Kidney (tissue), 14 donors: ENCODE data around the gene SELENOH. TPM values are rescaled to one million over a fixed set of nuclear protein-coding genes. Genes with fewer than 3 reads are reported as not detected.
A peak's percentile ranks its signal among the peaks of the same experiment; 100 is the strongest.

Experiments used
- DNase-seq, 5 donors: peaks; one replicate each; pipeline ENCODE4 v3.0.0-alpha.2; 2013 to 2020
- FAIRE-seq: peaks from 2 replicates; lab custom pipeline; 2012; peaks lifted over from hg19 to GRCh38; lab: Jason Lieb, UNC
- H3K27ac ChIP-seq, 2 donors: one replicate each; pipeline ENCODE4 v1.7.0; 2013; ENCODE audit warnings: low read depth in 2 of 2, low read length in 2 of 2, inconsistent platforms in 1 of 2
- H3K27me3 ChIP-seq: one replicate; pipeline ENCODE4 v1.7.1; 2013; ENCODE audit warnings: low read length, inconsistent platforms; ENCODE audit not compliant: control insufficient read depth, insufficient read depth
- H3K36me3 ChIP-seq, 3 donors: one replicate each; pipeline versions ENCODE4 v1.7.0 to v1.7.1; 2013; ENCODE audit warnings: low read length in 3 of 3, control low read depth in 1 of 3, inconsistent platforms in 1 of 3; ENCODE audit not compliant: insufficient read depth in 3 of 3, control insufficient read depth in 2 of 3
- H3K4me1 ChIP-seq, 3 donors: one replicate each; pipeline versions ENCODE4 v1.7.0 to v1.7.1; 2013; ENCODE audit warnings: low read length in 3 of 3, inconsistent platforms in 1 of 3, low read depth in 1 of 3; ENCODE audit not compliant: control insufficient read depth in 2 of 3, insufficient read depth in 2 of 3
- H3K4me3 ChIP-seq, 3 donors: one replicate each; pipeline versions ENCODE4 v1.7.0 to v1.8.1; 2013; ENCODE audit warnings: low read length in 3 of 3, control low read depth in 1 of 3, inconsistent platforms in 1 of 3
- H3K9ac ChIP-seq, 3 donors: one replicate each; pipeline versions ENCODE4 v1.7.0 to v1.7.1; 2013; ENCODE audit warnings: low read length in 3 of 3, control low read depth in 1 of 3, inconsistent platforms in 1 of 3
- H3K9me3 ChIP-seq, 3 donors: one replicate each; pipeline versions ENCODE4 v1.7.0 to v1.7.1; 2013; ENCODE audit warnings: low read length in 3 of 3, control low read depth in 1 of 3, inconsistent platforms in 1 of 3; ENCODE audit not compliant: control insufficient read depth in 2 of 3, insufficient read depth in 1 of 3
- CTCF ChIP-seq: IDR thresholded peaks from 3 replicates; pipeline ENCODE4 v1.5.1; 2012; ENCODE audit warnings: mild to moderate bottlenecking, moderate library complexity, borderline replicate concordance; ENCODE audit not compliant: insufficient read depth; ENCODE audit errors: extremely low read depth
- intact Hi-C: fragments of 100-400 bp; cut with DNase I; formaldehyde crosslinking; loops from one replicate; pipeline ENCODE4 v1.11.1; 2022
- polyA plus RNA-seq: library from polyadenylated mRNA; stranded (reverse); fragments of 350-450 nt; fragmentation: Illumina TruSeq; extraction: RNeasy Lipid Tissue Mini Kit (QIAGEN cat#74804); gene quantifications from one replicate; pipeline ENCODE4 v1.2.3, GENCODE V29; 2014; ENCODE audit warnings: low read depth, low replicate concordance; ENCODE audit not compliant: insufficient read depth
- total RNA-seq: library from RNA; stranded (reverse); fragmentation: NEBNext Ultra II Directional; extraction: Animal tissue kit (Norgen Biotek cat#: 25700); gene quantifications from one replicate; pipeline ENCODE4 v1.2.1, GENCODE V29; 2021
- donor health status: control.
- donor health status: control.
- donor health status: control.
- donor health status: control.
- donor health status: control.
- donor health status: DM: yes; HTN: yes; CAD: no.
- donor health status: Normal renal cell carcinoma (clear cell type).

Gene SELENOH
- total and polyA plus RNA-seq, 2 donors from 2014 or later = 115 to 159 TPM

DNA sequence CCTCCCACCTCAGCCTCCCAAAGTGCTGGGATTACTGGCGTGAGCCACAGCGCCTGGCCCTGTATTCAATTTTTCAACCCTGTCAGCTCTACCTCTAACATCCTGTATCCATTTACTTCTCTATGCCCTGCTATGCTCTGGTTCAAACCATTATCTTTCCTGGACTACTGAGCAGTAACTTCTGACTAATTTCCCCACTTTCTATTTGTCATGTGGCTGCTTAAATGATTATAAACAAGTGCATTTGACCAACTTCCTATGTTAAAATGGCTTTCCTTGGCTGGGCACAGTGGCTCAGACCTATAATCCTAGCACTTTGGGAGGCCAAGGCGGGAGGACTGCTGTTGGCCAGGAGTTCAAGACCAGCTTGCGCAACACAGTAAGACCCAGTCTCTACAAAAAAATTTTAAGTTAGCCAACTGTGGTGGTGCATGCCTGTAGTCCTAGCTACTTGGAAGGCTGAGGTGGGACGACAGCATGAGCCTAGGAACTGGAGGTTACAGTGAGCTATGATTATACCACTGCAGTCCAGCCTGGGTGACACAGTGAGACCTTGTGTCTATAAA lies 31.4 kb upstream of the SELENOH start:
- DNase-seq (no peak), FAIRE-seq (no peak)
- TF ChIP-seq CTCF = no peak
- H3K27ac ChIP-seq = no peak overlapping the region
- H3K4me3 ChIP-seq = no peak overlapping the region
- intact Hi-C loops = no loop called here
- peaks cover 0 to 3% (median 2%) of the 10 kb centered on the region in 3 donors for H3K36me3 ChIP-seq
- peaks cover 0 to 17% (median 4%) of the 10 kb centered on the region in 3 donors for H3K4me1 ChIP-seq
- H3K27me3 ChIP-seq = no peaks in the 10 kb centered on the region
- no peaks in the 10 kb centered on the region for H3K9me3 ChIP-seq
- no peak overlapping the region for H3K9ac ChIP-seq

GRCh38 chr11:57711414-57712255 lies 29.7 kb upstream of the SELENOH start, which contains the start of gene MED19:
MED19 (minus strand) TSS chr11:57712215; CDS start chr11:57712179, 36 bp downstream.
- H3K36me3 ChIP-seq = no peaks in the 10 kb centered on the region
- intact Hi-C loops = no loop called here
- H3K4me1 ChIP-seq = peaks cover 0 to 17% (median 4%) of the 10 kb centered on the region in 3 donors
- no peaks in the 10 kb centered on the region for H3K9me3 ChIP-seq
- peak within 1 kb of the TSS; percentile 83 to 100 (median 99) for H3K4me3 ChIP-seq
- peak within 1 kb of the TSS; percentile 62 to 100 (median 95) for H3K9ac ChIP-seq
- no peaks in the 10 kb centered on the region for H3K27me3 ChIP-seq
- DNase-seq (peak; percentile 91 to 96 (median 94)), FAIRE-seq (no peak)
- H3K27ac ChIP-seq = peak within 1 kb of the TSS; percentile 56 to 90
- TF ChIP-seq CTCF = no peak

DNA sequence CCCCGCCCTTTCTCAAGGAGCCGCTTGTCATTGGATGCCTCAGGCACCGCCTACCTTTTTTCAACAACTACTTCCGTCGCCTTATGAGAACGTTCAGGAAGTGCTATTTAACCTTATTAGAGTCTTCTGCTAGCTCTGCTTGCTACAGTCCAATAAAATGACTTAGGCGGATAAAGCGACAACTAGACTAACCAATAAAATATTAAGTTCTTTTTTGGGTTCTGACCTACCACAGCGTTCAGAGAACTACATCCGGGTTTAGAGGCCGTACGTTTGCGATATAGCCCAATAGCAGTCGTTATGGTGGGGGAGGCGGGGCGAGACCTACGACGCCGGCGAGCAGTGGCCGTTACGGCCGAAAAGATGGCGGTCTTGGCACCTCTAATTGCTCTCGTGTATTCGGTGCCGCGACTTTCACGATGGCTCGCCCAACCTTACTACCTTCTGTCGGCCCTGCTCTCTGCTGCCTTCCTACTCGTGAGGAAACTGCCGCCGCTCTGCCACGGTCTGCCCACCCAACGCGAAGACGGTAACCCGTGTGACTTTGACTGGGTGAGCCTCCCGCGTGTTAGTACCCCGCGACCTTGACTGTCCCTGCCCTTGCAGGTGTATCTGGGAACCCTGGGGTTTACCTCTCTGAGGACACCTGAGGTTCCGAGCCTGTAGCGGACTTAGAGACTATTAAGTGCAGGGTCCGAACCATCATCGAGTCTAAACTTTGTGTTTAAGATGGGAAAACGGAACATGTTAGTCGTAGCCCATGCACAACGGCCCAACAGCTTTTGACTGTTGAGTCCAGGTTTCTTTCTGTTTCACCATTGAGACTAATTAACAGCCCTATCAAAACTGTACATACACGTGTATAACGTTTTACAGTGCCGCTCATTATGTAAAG lies 28.8 kb upstream of the SELENOH start, which contains the start of gene TMX2:
Gene TMX2, plus strand, starts transcription at position 338 of the 895 bp plus-strand sequence. Its CDS starts 26 bp downstream, at position 364.
- intact Hi-C loops = no loop called here
- H3K9me3 ChIP-seq = no peaks in the 10 kb centered on the region
- H3K4me1 ChIP-seq = peaks cover 0 to 17% (median 4%) of the 10 kb centered on the region in 3 donors
- DNase-seq = peak; percentile 95 to 99 (median 97)
- peak within 1 kb of the TSS; percentile 56 to 90 for H3K27ac ChIP-seq
- H3K9ac ChIP-seq = peak within 1 kb of the TSS; percentile 62 to 100 (median 95)
- TF ChIP-seq CTCF = no peak
- no peaks in the 10 kb centered on the region for H3K36me3 ChIP-seq
- H3K27me3 ChIP-seq = no peaks in the 10 kb centered on the region
- FAIRE-seq = peak; percentile 99
- H3K4me3 ChIP-seq = peak within 1 kb of the TSS; percentile 83 to 100 (median 99)
